OCI-LY1 (cell line): ENCODE data around the gene ZNF606.

ENCODE experiments used
- H2AFZ ChIP-seq: fragments of 200-600 bp; sonication (generic), shearing (Covaris generic); 2 replicates; pipeline ENCODE4 v1.6.0; 2014; ENCODE audit warnings: antibody characterized with exemption, mild to moderate bottlenecking, low read length
- H3F3A ChIP-seq: fragments of 200-600 bp; sonication (generic), shearing (Covaris generic); 2 replicates; pipeline ENCODE4 v1.6.0; 2014; ENCODE audit warnings: mild to moderate bottlenecking, antibody characterized with exemption, low read length, moderate library complexity; ENCODE audit not compliant: insufficient read depth
- H3K27ac ChIP-seq: fragments of 200-600 bp; sonication (generic); 2 replicates; pipeline ENCODE4 v1.5.1; 2014; ENCODE audit warnings: low read length, mixed run types, mild to moderate bottlenecking, low read depth; ENCODE audit not compliant: poor library complexity, severe bottlenecking
- H3K27me3 ChIP-seq: fragments of 200-600 bp; sonication (generic); 2 replicates; pipeline ENCODE4 v1.6.0; 2014; ENCODE audit warnings: antibody characterized with exemption, mild to moderate bottlenecking, low read length, moderate library complexity; ENCODE audit not compliant: insufficient read depth
- H3K36me3 ChIP-seq: fragments of 200-600 bp; sonication (generic); 2 replicates; pipeline ENCODE4 v1.6.1; 2014; ENCODE audit warnings: mild to moderate bottlenecking, antibody characterized with exemption, low read length, moderate library complexity, mixed read lengths; ENCODE audit not compliant: insufficient read depth
- H3K4me1 ChIP-seq: fragments of 200-600 bp; sonication (generic); 2 replicates; pipeline ENCODE4 v1.5.1; 2014; ENCODE audit warnings: mild to moderate bottlenecking, low read length, moderate library complexity; ENCODE audit not compliant: insufficient read depth, severe bottlenecking
- H3K4me2 ChIP-seq: fragments of 200-600 bp; sonication (generic), shearing (Covaris generic); 2 replicates; pipeline ENCODE4 v1.6.1; 2014; ENCODE audit warnings: low read length
- H3K4me3 ChIP-seq: fragments of 200-600 bp; sonication (generic); 2 replicates; pipeline ENCODE4 v1.5.1; 2014; ENCODE audit warnings: low read length, low read depth, mild to moderate bottlenecking, mixed read lengths; ENCODE audit not compliant: poor library complexity, severe bottlenecking
- H3K79me2 ChIP-seq: fragments of 200-600 bp; shearing (Covaris generic); 2 replicates; pipeline ENCODE4 v1.6.1; 2016; ENCODE audit warnings: mixed run types, low read length, mixed read lengths; ENCODE audit not compliant: insufficient read depth
- H3K9ac ChIP-seq: fragments of 200-600 bp; sonication (generic), shearing (Covaris generic); 2 replicates; pipeline ENCODE4 v1.6.1; 2014; ENCODE audit warnings: mild to moderate bottlenecking, low read length, mixed read lengths
- H3K9me2 ChIP-seq: fragments of 200-600 bp; sonication (generic), shearing (Covaris generic); 2 replicates; pipeline ENCODE4 v1.6.1; 2014; ENCODE audit warnings: low read depth, mild to moderate bottlenecking, low read length, mixed read lengths
- H3K9me3 ChIP-seq: fragments of 200-600 bp; shearing (Covaris generic); 2 replicates; pipeline ENCODE4 v1.6.1; 2014; ENCODE audit warnings: low read length, mixed read lengths
- H4K20me1 ChIP-seq: fragments of 200-600 bp; sonication (generic), shearing (Covaris generic); 2 replicates; pipeline ENCODE4 v1.6.0; 2016; ENCODE audit warnings: mild to moderate bottlenecking, low read length; ENCODE audit not compliant: insufficient read depth
- EZH2 ChIP-seq: fragments of 200-600 bp; sonication (generic), shearing (Covaris generic); IDR thresholded peaks from 2 replicates; pipeline ENCODE4 v1.8.0; 2017; ENCODE audit warnings: borderline replicate concordance, mixed run types, mild to moderate bottlenecking, antibody characterized with exemption, low read length, moderate library complexity, mixed read lengths
- TF ChIP-seq, protein P1 (sequence below): fragments of 200-600 bp; sonication (generic), shearing (Covaris generic); IDR thresholded peaks from 2 replicates; pipeline ENCODE4 v1.5.1; 2017; ENCODE audit warnings: mild to moderate bottlenecking, antibody characterized with exemption, low read length, moderate library complexity, mixed read lengths

Gene ZNF606

DNA sequence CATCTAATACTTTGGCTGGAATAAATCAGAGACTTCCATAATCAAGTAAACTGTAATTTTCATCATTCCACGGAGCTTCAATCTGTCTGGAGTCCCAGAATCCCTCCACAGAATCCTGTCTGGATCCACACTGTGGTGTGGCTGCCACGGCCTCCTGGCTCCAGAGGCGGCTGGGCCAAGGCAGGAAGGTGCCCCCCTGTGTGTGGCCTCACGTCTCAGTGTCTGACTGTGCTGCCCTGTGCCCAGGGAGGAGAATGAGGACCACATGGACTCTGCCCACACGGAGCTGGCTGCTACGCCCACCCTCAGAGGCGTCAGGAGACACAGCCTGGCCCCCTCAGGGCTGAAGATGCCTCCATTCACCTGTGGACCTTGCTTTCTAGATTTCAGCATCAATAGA is 44.2 kb upstream of the ZNF606 start:
- Histone ChIP-seq H3K36me3 (no peaks in the 10 kb centered on the region), H3K9me3 (no peaks in the 10 kb centered on the region)

DNA sequence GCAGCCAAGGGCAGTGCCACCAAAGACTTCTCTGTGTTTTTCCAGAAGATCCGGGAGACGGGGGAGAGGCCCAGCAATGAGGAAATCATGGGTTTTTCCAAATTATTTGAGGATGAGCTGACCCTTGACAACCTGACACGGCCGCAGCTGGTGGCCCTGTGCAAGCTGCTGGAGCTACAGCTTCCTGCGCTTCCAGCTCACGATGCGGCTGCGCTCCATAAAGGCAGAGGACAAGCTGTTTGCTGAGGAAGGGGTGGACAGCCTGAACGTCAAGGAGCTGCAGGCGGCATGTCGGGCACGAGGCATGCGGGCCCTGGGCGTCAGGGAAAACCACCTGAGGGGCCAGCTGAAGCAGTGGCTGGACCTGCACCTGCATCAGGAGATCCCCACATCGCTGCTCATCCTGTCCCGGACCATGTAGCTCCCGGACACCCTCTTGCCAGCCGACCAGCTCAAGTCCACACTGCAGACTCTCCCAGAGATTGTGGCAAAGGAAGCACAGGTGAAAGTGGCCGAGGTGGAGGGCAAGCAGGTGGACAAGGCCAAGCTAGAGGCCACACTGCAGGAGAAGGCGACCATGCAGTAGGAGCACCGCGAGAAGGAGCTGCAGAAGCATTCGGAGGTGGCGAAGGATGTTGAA is 42.9 kb upstream of the ZNF606 start:
- Histone ChIP-seq H3K36me3 (no peaks in the 10 kb centered on the region), H3K9me3 (no peaks in the 10 kb centered on the region), H3K79me2 (no peaks in the 10 kb centered on the region), H3F3A (no peaks in the 10 kb centered on the region), H3K27ac (no peak overlapping the region), H4K20me1 (no peaks in the 10 kb centered on the region), H3K9ac (no peak overlapping the region), H2AFZ (no peak overlapping the region), H3K9me2 (no peaks in the 10 kb centered on the region), H3K27me3 (no peaks in the 10 kb centered on the region), H3K4me1 (no peaks in the 10 kb centered on the region), H3K4me2 (no peak overlapping the region), H3K4me3 (no peak overlapping the region)
- TF ChIP-seq, protein P1, sequence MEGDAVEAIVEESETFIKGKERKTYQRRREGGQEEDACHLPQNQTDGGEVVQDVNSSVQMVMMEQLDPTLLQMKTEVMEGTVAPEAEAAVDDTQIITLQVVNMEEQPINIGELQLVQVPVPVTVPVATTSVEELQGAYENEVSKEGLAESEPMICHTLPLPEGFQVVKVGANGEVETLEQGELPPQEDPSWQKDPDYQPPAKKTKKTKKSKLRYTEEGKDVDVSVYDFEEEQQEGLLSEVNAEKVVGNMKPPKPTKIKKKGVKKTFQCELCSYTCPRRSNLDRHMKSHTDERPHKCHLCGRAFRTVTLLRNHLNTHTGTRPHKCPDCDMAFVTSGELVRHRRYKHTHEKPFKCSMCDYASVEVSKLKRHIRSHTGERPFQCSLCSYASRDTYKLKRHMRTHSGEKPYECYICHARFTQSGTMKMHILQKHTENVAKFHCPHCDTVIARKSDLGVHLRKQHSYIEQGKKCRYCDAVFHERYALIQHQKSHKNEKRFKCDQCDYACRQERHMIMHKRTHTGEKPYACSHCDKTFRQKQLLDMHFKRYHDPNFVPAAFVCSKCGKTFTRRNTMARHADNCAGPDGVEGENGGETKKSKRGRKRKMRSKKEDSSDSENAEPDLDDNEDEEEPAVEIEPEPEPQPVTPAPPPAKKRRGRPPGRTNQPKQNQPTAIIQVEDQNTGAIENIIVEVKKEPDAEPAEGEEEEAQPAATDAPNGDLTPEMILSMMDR, result no peak
- no peak for TF ChIP-seq EZH2

More for the DNA sequence above, 44.2 kb upstream of the ZNF606 start:
- Histone ChIP-seq H3K4me2 (no peak overlapping the region), H3K27me3 (no peaks in the 10 kb centered on the region), H3F3A (no peaks in the 10 kb centered on the region), H3K9ac (no peak overlapping the region), H4K20me1 (no peaks in the 10 kb centered on the region), H3K27ac (no peak overlapping the region), H3K4me1 (no peaks in the 10 kb centered on the region), H3K4me3 (no peak overlapping the region), H2AFZ (no peak overlapping the region), H3K9me2 (no peaks in the 10 kb centered on the region), H3K79me2 (no peaks in the 10 kb centered on the region)
- TF ChIP-seq, protein P1, result no peak
- TF ChIP-seq EZH2, result no peak

DNA sequence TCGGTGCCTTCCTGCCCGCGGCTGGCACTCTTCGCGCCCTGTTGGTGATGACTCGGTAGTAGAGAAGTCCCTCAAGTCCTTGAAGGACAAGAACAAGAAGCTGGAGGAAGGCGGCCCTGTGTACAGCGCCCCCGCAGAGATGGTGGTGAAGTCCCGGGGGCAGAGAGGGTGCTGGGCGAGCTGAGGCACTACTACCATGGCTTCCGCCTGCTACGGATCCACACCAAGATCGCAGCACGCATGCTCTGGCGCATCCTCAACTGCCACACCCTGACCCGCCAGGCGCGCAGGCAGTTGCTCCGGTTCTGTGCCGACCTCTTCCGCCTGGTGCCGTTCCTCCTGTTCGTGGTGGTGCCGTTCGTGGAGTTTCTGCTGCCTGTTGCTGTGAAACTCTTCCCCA is 42.3 kb upstream of the ZNF606 start:
- no peak overlapping the region for H3K4me3 ChIP-seq
- no peaks in the 10 kb centered on the region for H3K9me2 ChIP-seq
- no peak overlapping the region for H3K4me2 ChIP-seq
- H3K9me3 ChIP-seq, result no peaks in the 10 kb centered on the region
- H4K20me1 ChIP-seq, result no peaks in the 10 kb centered on the region
- H3K79me2 ChIP-seq, result no peaks in the 10 kb centered on the region
- no peaks in the 10 kb centered on the region for H3F3A ChIP-seq
- TF ChIP-seq EZH2, result no peak
- TF ChIP-seq, protein P1, result no peak
- no peaks in the 10 kb centered on the region for H3K4me1 ChIP-seq
- no peak overlapping the region for H3K27ac ChIP-seq
- H2AFZ ChIP-seq, result no peak overlapping the region
- no peaks in the 10 kb centered on the region for H3K27me3 ChIP-seq
- no peaks in the 10 kb centered on the region for H3K36me3 ChIP-seq
- no peak overlapping the region for H3K9ac ChIP-seq
